ENCODE results near the gene TAPT1.
"Not testable (repeated sequence)": the region's sequence is repeated elsewhere in the genome, so short reads cannot be mapped to it uniquely, and the experiment has no call there.

The TAPT1 gene

GRCh38 chr4:16225863-16226815 is at the start of gene TAPT1:
TSS of gene TAPT1 (minus strand) at chr4:16226471. CDS start at chr4:16226457, 14 bp downstream.
- H3K27me3 Mint-ChIP-seq, result no peaks in the 10 kb centered on the region
- peak within 1 kb of the TSS; percentile 97 for H3K27ac Mint-ChIP-seq
- H3K36me3 Mint-ChIP-seq, result no peaks in the 10 kb centered on the region
- H3K4me3 Mint-ChIP-seq, result peak within 1 kb of the TSS; percentile 94
- no peaks in the 10 kb centered on the region for H3K9me3 Mint-ChIP-seq (ENCODE audit: low read depth)
- peaks cover 66% of the 10 kb centered on the region for H3K4me1 Mint-ChIP-seq (ENCODE audit: low read depth)

GRCh38 chr4:16271411-16271810 is 45.1 kb upstream of the TAPT1 start:
- Mint-ChIP-seq H3K27me3 (peaks cover 5% of the 10 kb centered on the region), H3K4me3 (no peak overlapping the region), H3K4me1 (ENCODE audit: low read depth) (peaks cover 7% of the 10 kb centered on the region), H3K9me3 (ENCODE audit: low read depth) (peaks cover 2% of the 10 kb centered on the region), H3K36me3 (peaks cover 3% of the 10 kb centered on the region), H3K27ac (no peak overlapping the region)

GRCh38 chr4:16270454-16271328 is 44.4 kb upstream of the TAPT1 start:
- peaks cover 7% of the 10 kb centered on the region for H3K4me1 Mint-ChIP-seq (ENCODE audit: low read depth)
- H3K4me3 Mint-ChIP-seq, result no peak overlapping the region
- H3K36me3 Mint-ChIP-seq, result no peaks in the 10 kb centered on the region
- H3K9me3 Mint-ChIP-seq (ENCODE audit: low read depth), result no peaks in the 10 kb centered on the region
- H3K27me3 Mint-ChIP-seq, result peaks cover under 1% of the 10 kb centered on the region
- no peak overlapping the region for H3K27ac Mint-ChIP-seq

GRCh38 chr4:16269742-16270453 is 43.6 kb upstream of the TAPT1 start:
- not testable (repeated sequence) for H3K27me3 Mint-ChIP-seq; H3K4me3 Mint-ChIP-seq; H3K4me1 Mint-ChIP-seq (ENCODE audit: low read depth); H3K27ac Mint-ChIP-seq; H3K9me3 Mint-ChIP-seq (ENCODE audit: low read depth); H3K36me3 Mint-ChIP-seq

GRCh38 chr4:16269240-16269639 is 43.0 kb upstream of the TAPT1 start:
- Mint-ChIP-seq H3K27me3 (no peaks in the 10 kb centered on the region), H3K9me3 (ENCODE audit: low read depth) (no peaks in the 10 kb centered on the region), H3K36me3 (no peaks in the 10 kb centered on the region), H3K4me1 (ENCODE audit: low read depth) (peaks cover 10% of the 10 kb centered on the region), H3K4me3 (no peak overlapping the region), H3K27ac (no peak overlapping the region)

- Mint-ChIP-seq H3K9me3 (ENCODE audit: low read depth) (no peaks in the 10 kb centered on the region), H3K4me3 (no peak overlapping the region), H3K27ac (no peak overlapping the region), H3K36me3 (no peaks in the 10 kb centered on the region), H3K27me3 (no peaks in the 10 kb centered on the region), H3K4me1 (ENCODE audit: low read depth) (peaks cover 10% of the 10 kb centered on the region)
These were observed 42.0 kb upstream of the TAPT1 start for GRCh38 chr4:16268290-16268689.

- H3K27me3 Mint-ChIP-seq, result no peaks in the 10 kb centered on the region
- no peaks in the 10 kb centered on the region for H3K36me3 Mint-ChIP-seq
- peaks cover 10% of the 10 kb centered on the region for H3K4me1 Mint-ChIP-seq (ENCODE audit: low read depth)
- H3K4me3 Mint-ChIP-seq, result no peak overlapping the region
- no peak overlapping the region for H3K27ac Mint-ChIP-seq
- no peaks in the 10 kb centered on the region for H3K9me3 Mint-ChIP-seq (ENCODE audit: low read depth)
These were observed 41.4 kb upstream of the TAPT1 start for GRCh38 chr4:16267639-16268038.

- Mint-ChIP-seq H3K27me3 (no peaks in the 10 kb centered on the region), H3K36me3 (no peaks in the 10 kb centered on the region), H3K9me3 (ENCODE audit: low read depth) (no peaks in the 10 kb centered on the region), H3K4me3 (no peak overlapping the region), H3K27ac (no peak overlapping the region), H3K4me1 (ENCODE audit: low read depth) (peaks cover 16% of the 10 kb centered on the region)
These were observed 39.5 kb upstream of the TAPT1 start for GRCh38 chr4:16265820-16266219.

GRCh38 chr4:16264798-16265197 is 38.5 kb upstream of the TAPT1 start:
- H3K27ac Mint-ChIP-seq, result no peak overlapping the region
- H3K9me3 Mint-ChIP-seq (ENCODE audit: low read depth), result no peaks in the 10 kb centered on the region
- peaks cover 17% of the 10 kb centered on the region for H3K4me1 Mint-ChIP-seq (ENCODE audit: low read depth)
- H3K4me3 Mint-ChIP-seq, result no peak overlapping the region
- no peaks in the 10 kb centered on the region for H3K27me3 Mint-ChIP-seq
- H3K36me3 Mint-ChIP-seq, result no peaks in the 10 kb centered on the region

- H3K27me3 Mint-ChIP-seq, result no peaks in the 10 kb centered on the region
- H3K36me3 Mint-ChIP-seq, result no peaks in the 10 kb centered on the region
- no peak overlapping the region for H3K4me3 Mint-ChIP-seq
- H3K27ac Mint-ChIP-seq, result no peak overlapping the region
- peaks cover 24% of the 10 kb centered on the region for H3K4me1 Mint-ChIP-seq (ENCODE audit: low read depth)
- H3K9me3 Mint-ChIP-seq (ENCODE audit: low read depth), result no peaks in the 10 kb centered on the region
These were observed 36.8 kb upstream of the TAPT1 start for GRCh38 chr4:16263056-16263455.

GRCh38 chr4:16262188-16262587 is 35.9 kb upstream of the TAPT1 start:
- Mint-ChIP-seq H3K4me1 (ENCODE audit: low read depth) (peaks cover 24% of the 10 kb centered on the region), H3K27ac (no peak overlapping the region)

GRCh38 chr4:16261313-16261878 is 35.1 kb upstream of the TAPT1 start:
- Mint-ChIP-seq H3K36me3 (peaks cover 7% of the 10 kb centered on the region), H3K27ac (peak overlapping the region; percentile 36), H3K9me3 (ENCODE audit: low read depth) (no peaks in the 10 kb centered on the region), H3K4me3 (no peak overlapping the region), H3K27me3 (no peaks in the 10 kb centered on the region), H3K4me1 (ENCODE audit: low read depth) (peaks cover 24% of the 10 kb centered on the region)

More at GRCh38 chr4:16262188-16262587, 35.9 kb upstream of the TAPT1 start:
- no peak overlapping the region for H3K4me3 Mint-ChIP-seq
- H3K36me3 Mint-ChIP-seq, result peaks cover 7% of the 10 kb centered on the region
- no peaks in the 10 kb centered on the region for H3K27me3 Mint-ChIP-seq
- no peaks in the 10 kb centered on the region for H3K9me3 Mint-ChIP-seq (ENCODE audit: low read depth)

- Mint-ChIP-seq H3K4me1 (ENCODE audit: low read depth) (peaks cover 24% of the 10 kb centered on the region), H3K27ac (peak overlapping the region; percentile 76), H3K9me3 (ENCODE audit: low read depth) (no peaks in the 10 kb centered on the region), H3K36me3 (peaks cover 7% of the 10 kb centered on the region), H3K27me3 (no peaks in the 10 kb centered on the region), H3K4me3 (no peak overlapping the region)
These were observed 33.6 kb upstream of the TAPT1 start for GRCh38 chr4:16259889-16260246.

- H3K27ac Mint-ChIP-seq, result peak overlapping the region; percentile 76
These were observed 33.1 kb upstream of the TAPT1 start for GRCh38 chr4:16259241-16259888.

More at GRCh38 chr4:16259241-16259888, 33.1 kb upstream of the TAPT1 start:
- peaks cover 24% of the 10 kb centered on the region for H3K4me1 Mint-ChIP-seq (ENCODE audit: low read depth)
- no peaks in the 10 kb centered on the region for H3K9me3 Mint-ChIP-seq (ENCODE audit: low read depth)
- H3K4me3 Mint-ChIP-seq, result no peak overlapping the region
- H3K36me3 Mint-ChIP-seq, result peaks cover 7% of the 10 kb centered on the region
- H3K27me3 Mint-ChIP-seq, result no peaks in the 10 kb centered on the region

Measured in activated naive CD8-positive, alpha-beta T cell (primary cell).